ENCODE results near the gene VAV3. TPM values are rescaled to one million over a fixed set of nuclear protein-coding genes. Genes with fewer than 3 reads are reported as not detected.

Gene VAV3
- total and polyA plus RNA-seq, 2 of the 8 experiments (the other 6 are each of a cell fraction or from before 2014, with no cell fraction given), result 2.9 to 7.9 TPM

DNA sequence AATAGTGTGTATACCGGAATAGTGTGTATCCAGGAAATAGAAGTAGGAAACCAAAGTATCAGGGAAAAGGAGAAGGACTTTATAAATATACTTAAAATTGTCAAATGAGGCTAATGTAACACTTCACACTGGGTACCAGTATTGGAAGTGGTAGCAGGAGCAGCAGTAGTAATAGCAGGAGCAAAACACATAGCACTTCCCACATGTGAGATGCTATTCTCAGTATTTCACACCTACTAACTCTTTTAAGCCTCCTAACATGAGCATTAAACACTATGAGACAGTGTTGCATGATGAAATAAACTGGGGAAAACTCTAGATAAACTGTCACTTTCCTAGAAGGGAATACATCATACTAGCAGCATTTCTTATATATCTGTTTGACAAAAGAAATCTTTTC lies 376.7 kb downstream of the VAV3 start:
- no peaks in the 10 kb centered on the region for H3K9me3 ChIP-seq (ENCODE audit: insufficient read depth in 2 of 2, low read depth in 1 of 2, low read length in 1 of 2)
- no peak overlapping the region for H2BK12ac ChIP-seq (ENCODE audit: low read depth, low read length)
- H3K79me1 ChIP-seq (ENCODE audit: low read depth, low read length), result no peaks in the 10 kb centered on the region
- ChIA-PET CTCF (ENCODE audit: partially characterized antibody) (no interaction called here), POLR2A (ENCODE audit: partially characterized antibody) (no interaction called here)
- H3K9ac ChIP-seq (replicated peaks in 1 of 4; ENCODE audit: extremely low read depth in 1 of 4, low read depth in 3 of 4, low read length in 3 of 4), result no peak overlapping the region
- H2BK20ac ChIP-seq (ENCODE audit: low read length), result no peak overlapping the region
- no peak overlapping the region for H2BK5ac ChIP-seq (ENCODE audit: low read depth, low read length)
- no peak overlapping the region for H3K18ac ChIP-seq (ENCODE audit: extremely low read depth, low read length)
- DNase-seq (ENCODE audit: low read depth in 1 of 2, low spot score in 2 of 2), result no peak
- H2BK15ac ChIP-seq (ENCODE audit: low read length), result no peak overlapping the region
- no peak overlapping the region for H3K4me3 ChIP-seq (ENCODE audit: extremely low read depth in 1 of 4, insufficient read depth in 2 of 4, low read depth in 3 of 4, low read length in 4 of 4)
- H3K27me3 ChIP-seq (replicated peaks in 1 of 4; ENCODE audit: control insufficient read depth in 3 of 4, extremely low read depth in 1 of 4, insufficient read depth in 3 of 4, low read length in 3 of 4), result no peaks in the 10 kb centered on the region
- no peak overlapping the region for H3K23ac ChIP-seq (ENCODE audit: insufficient read length)
- no peaks in the 10 kb centered on the region for H3K23me2 ChIP-seq (ENCODE audit: low read depth, low read length)
- H2AK5ac ChIP-seq (ENCODE audit: low read depth, low read length), result no peak overlapping the region
- H3K14ac ChIP-seq (ENCODE audit: insufficient read length), result no peak overlapping the region
- no peak overlapping the region for H2AFZ ChIP-seq (ENCODE audit: low read length)
- H3K79me2 ChIP-seq (ENCODE audit: control insufficient read depth in 1 of 2, insufficient read depth in 2 of 2, low read length in 2 of 2), result no peaks in the 10 kb centered on the region
- H4K20me1 ChIP-seq (replicated peaks in 1 of 2; ENCODE audit: control insufficient read depth in 1 of 2, insufficient read depth in 2 of 2, low read length in 2 of 2), result no peaks in the 10 kb centered on the region
- H2BK120ac ChIP-seq (replicated peaks; ENCODE audit: low read depth, low read length), result no peak overlapping the region
- H4K91ac ChIP-seq (replicated peaks; ENCODE audit: insufficient read length, low read length), result no peak overlapping the region
- no peaks in the 10 kb centered on the region for H3K36me3 ChIP-seq (ENCODE audit: control insufficient read depth in 2 of 4, insufficient read depth in 4 of 4, low read length in 3 of 4)
- TF ChIP-seq NANOG (IDR thresholded peaks at IDR 0.05; ENCODE audit: insufficient read depth, low read depth, low read length, poor library complexity, severe bottlenecking) (no peak), KDM5A (IDR thresholded peaks at IDR 0.05; ENCODE audit: low read length) (no peak), RXRA (IDR thresholded peaks at IDR 0.05; ENCODE audit: insufficient read depth, low read depth, low read length) (no peak), FOSL1 (IDR thresholded peaks at IDR 0.05; ENCODE audit: insufficient read depth, low read depth, low read length) (no peak), TAF1 (IDR thresholded peaks at IDR 0.05; ENCODE audit: low read depth, low read length) (no peak)
- H3K4me2 ChIP-seq (ENCODE audit: insufficient read depth in 1 of 2, low read depth in 2 of 2, low read length in 2 of 2), result no peak overlapping the region
- no peak overlapping the region for H3K27ac ChIP-seq (ENCODE audit: low read depth, low read length)
- no peak overlapping the region for H4K5ac ChIP-seq (ENCODE audit: insufficient read length, low read depth, low read length)
- no peak overlapping the region for H4K8ac ChIP-seq (ENCODE audit: extremely low read depth, insufficient read depth, low read length)
- FAIRE-seq, result no peak
- H3K4me1 ChIP-seq (replicated peaks in 1 of 4; ENCODE audit: control insufficient read depth in 3 of 4, insufficient read depth in 4 of 4, low read length in 3 of 4), result no peaks in the 10 kb centered on the region
- H3K4ac ChIP-seq (replicated peaks; ENCODE audit: insufficient read length, low read depth, low read length), result no peak overlapping the region
- 91% methylated on average over 1 of the region's 1 CpG; no CpG with 5 or more reads in 1 of the 2 experiments for WGBS, 2 experiments (ENCODE audit: extremely low coverage in 1 of 2, insufficient coverage in 1 of 2, insufficient read length in 1 of 2, insufficient replicate concordance in 2 of 2, low coverage in 1 of 2, low lambda C conversion rate in 2 of 2, missing lambda C conversion rate in 1 of 2)
- H3K56ac ChIP-seq (replicated peaks; ENCODE audit: insufficient read length, low read depth, low read length), result no peak overlapping the region
